HG03565 (cell line): ENCODE measurements around the gene GOLT1A.

Experiments
- ATAC-seq: cut with Tn5 transposase; IDR thresholded peaks from one replicate; pipeline ENCODE4 v1.9.1; 2021; ENCODE audit warnings: mild to moderate bottlenecking, moderate library complexity; ENCODE audit not compliant: unreplicated experiment

Gene GOLT1A

DNA sequence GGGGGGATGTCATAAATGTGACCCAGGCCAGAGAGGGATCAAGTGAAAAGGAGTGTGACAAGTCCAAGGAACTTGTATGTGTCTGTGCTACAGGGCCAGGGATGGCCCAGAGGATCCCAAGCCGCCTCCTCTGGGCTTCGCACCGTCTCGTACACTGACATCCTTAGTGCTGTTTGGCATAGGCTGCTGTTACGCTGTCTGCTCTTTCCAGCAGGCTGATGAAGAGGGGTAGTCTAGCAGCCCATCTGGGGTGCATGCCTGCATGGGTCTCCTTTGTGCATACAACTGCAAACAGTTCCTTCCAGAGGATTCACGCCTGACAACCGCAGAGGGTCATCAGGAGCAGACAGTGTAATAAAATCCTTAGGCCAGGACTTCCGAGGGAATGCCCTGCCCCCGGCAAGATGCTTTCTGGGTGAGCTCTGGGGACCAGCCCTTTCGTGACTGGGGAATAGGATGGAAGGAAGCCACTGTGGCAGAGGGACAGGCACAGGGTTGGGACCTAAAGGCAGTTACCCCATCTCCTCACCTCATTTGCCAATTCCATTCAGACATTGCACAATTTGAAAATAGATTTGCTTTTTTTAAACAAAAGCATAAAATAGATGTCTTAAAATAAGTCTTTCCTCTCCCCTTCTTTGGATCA, 6.3 kb upstream of the GOLT1A start:
- ATAC-seq = no peak

DNA sequence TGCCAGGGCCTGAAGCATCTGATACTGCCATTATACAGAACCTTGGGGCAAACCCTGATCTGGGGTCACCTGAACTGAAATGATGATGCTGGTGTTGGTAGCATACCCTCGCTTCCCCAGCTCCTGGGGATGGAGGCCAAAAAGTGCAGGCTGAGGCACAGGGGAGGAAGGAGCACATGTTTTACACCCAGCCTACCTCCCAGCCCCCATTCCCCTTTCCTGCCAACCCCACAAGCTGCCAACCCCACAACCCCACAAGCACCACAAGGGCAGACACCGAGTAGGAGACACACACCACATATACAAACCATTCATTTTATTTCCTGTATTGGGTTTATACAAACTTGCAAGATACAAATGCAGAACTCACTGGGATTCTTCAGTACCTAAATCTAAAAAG, 4.8 kb upstream of the GOLT1A start:
- no peak for ATAC-seq

DNA sequence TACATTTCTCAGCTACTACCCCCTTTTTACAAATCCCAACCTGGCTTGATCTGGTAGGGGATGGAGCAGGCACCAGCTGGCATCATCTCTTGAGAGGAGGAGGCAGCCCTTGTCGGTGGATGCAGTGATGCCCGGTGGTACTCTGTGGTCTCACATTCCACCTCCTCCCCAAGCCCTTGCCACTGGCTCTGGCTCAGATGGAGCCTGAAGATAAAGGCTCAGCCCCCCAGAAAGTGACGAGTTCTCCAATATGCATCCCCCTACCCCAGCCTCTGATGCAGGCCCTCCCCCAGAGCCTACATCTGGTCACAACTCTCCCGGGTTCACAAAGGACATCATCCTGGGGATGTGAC, 3.8 kb upstream of the GOLT1A start:
- ATAC-seq = no peak

DNA sequence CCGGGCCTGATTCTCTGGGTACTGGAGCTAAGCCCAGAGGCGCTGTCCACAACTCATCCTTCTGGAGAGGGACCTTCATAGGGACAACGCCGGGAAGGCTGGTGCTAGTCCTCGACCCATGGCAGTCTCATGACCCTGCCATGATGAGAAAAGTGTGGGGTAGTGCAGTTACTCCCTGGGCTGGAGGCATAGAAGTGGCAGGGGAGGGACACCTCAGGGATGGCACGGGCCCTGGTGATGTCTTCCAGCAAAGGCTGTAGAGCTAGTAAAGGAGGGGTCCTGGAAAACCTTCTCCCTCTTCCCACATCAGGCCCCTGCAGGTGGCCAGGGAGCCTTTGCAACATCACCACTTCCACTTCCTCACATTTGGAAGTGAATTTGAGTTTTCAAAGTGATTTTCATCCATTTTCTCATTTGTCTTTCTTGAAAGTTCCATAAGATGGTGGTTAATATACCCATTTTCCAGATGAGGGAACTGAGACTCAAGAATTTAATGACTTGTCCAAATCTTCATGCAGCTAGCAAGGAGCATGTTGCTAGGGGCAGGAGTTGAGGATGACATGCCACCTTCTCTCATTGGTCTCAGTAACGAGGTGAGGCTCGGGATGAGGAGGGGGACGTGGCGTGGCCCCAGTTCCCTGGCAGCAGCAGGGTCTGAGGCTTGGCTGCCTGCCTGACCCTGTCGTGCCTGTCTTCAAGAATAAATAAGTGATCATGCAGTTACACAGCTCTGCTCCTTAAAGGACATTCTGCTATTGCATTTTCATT, 3.3 kb upstream of the GOLT1A start:
- no peak for ATAC-seq

DNA sequence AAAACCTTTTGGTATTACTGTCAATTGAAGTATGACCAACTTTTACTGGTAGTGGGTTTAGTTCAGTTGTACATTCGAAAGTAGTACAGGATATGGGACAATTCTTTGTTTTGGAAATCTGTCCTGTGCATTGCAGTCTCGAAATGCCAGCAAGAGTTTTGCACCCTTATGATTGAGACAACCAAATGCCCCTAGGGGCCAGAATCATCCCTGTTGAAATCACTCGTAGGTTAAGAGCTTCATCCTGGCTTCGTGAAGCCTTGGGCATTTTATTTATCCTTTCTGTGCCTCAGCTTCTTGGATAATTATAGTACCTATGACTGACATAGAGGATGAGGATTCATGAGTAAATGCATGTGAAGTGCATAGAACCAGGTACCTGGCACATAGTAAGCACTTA, 2.4 kb upstream of the GOLT1A start:
- no peak for ATAC-seq

DNA sequence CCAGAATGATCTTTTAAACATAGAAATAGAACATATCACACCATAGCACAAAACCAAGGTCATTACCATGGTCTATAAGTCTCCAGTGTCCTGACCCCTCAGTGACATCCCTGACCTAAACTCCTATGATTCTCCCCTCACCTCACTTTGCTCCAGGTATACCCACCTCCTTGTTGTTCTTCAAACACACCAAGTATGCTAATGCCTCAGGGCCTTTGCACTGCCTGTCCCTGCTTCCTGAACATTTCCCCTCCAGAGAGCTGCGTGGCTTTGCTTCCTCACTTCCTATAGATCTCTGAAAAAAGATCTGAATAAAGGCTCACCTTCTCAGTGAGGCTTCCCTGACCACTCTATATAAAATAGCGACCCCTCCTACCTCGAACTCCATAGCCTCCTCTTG, 1.1 kb downstream of the GOLT1A start:
- no peak for ATAC-seq

DNA sequence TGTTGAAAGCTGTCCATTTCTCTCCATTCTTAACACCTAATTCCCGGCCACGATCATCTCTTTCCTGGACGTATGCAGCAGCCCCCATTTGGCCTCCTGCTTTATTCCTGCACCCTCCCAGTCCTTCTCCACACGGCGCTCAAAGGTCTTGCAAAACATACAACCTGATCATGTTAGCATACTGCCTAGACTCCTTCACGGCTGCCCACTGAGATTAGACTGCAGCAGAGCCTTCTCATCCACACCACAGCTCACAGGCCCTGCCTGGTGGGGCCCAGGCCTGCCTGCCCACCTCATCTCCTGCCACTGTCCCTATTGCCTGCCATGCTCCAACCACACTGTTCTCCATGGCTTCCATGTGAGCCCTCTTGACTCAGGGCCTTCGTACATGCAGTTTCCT, 2.7 kb downstream of the GOLT1A start:
- ATAC-seq = no peak

DNA sequence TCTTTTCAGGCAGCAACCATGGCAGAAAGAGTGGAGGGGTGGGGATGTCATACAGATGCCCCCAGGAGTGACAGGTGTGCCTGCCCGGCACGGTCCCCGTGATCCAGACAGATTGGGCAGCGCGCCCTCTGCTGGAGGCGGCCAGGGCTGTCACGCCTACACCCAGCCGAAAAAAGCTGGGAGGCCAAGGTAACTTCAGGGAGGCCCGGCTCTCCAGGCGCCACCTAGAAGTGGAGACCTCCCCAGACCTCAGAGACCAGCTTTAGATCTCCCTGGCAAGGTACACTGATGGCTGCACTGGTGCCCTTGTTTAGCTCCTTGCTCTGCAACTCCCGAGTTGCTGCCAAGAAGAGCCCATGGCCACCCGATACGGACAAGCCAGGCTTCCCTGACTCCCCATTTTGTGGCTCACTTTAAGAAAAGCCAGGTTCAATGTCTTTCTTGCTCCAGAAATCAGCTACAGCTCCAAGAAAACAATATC, 6.6 kb downstream of the GOLT1A start:
- ATAC-seq = no peak

DNA sequence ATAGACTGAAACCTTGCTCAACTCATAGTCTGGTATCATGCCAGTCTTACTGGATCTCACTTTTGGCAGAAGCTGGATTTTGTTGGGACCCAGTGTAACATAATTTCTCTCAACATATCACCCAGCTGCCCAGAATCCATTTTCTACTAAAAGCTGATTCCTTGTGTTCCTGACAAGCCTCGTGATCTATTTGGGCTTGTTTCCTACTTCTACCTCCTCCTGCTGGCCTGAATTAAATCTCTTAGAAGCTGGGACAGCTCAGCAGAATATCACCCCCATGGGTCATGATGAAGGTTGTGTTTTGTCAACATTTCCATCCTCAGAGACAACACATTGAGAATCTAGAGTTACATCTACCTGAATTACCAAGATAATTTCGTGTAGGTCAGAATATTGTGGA, 7.7 kb downstream of the GOLT1A start:
- ATAC-seq = no peak

DNA sequence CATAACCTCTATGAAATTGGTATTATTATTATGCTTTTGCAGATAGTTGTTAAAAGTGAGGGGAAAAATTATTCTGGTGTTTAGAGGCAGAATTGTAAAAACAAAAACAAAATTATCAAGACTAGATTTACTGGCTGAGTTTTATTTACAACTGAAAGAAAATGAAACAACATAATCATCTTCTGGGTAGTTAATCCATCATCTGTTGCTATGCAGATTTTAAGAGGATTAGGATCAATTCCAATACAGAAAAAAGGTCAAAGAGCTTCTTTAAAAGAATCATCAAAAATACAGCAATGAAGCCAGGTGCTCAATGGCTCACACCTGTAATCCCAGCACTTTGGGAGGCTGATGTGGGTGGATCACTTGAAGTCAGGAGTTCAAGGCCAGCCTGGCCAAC, 8.3 kb downstream of the GOLT1A start:
- ATAC-seq = no peak

DNA sequence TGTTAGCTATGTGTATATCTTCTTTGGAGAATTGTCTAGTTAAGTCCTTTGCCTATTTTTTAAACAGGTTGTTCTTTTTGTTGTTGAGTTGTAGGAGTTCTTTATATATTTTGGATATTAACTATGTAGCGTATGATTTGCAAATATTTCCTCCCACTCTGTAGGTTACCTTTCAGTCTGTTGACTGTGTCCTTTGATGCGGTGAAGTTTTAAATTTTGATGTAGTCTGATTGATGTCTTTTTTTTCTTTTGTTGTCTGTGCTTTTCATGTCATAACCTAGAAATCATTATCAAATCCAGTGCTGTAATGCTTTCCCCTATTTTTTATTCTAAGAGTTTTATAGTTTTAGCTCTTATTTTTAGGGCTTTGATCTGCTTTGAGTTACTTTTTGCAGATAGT, 8.8 kb downstream of the GOLT1A start:
- ATAC-seq = no peak

DNA sequence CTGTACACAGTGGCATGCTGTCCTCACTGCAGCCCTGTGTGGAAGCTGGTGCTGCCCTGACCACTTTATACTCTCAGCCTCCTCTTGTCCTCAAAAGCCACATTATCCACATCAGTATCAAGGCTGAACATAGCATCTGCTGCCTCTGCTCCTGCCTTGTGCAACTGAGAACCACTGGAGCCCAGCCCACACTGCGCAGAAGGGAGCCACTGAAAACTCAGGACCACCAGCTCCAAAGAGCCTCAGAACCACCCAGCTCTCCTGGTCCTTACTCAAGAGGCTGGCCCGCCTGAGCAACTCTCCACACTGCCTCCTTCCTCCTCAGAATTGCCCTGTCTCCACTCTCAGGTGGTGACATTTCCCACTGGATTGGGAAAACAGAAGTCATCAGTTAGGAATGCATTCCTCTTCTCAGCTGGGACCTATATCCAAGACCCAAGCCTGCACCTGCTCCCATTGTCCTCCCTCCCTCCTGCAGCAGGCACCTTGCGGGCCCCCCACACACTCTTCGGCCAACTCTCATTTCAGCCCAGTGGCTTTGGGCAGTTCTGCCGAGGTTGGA, 10.5 kb downstream of the GOLT1A start:
- no peak for ATAC-seq

DNA sequence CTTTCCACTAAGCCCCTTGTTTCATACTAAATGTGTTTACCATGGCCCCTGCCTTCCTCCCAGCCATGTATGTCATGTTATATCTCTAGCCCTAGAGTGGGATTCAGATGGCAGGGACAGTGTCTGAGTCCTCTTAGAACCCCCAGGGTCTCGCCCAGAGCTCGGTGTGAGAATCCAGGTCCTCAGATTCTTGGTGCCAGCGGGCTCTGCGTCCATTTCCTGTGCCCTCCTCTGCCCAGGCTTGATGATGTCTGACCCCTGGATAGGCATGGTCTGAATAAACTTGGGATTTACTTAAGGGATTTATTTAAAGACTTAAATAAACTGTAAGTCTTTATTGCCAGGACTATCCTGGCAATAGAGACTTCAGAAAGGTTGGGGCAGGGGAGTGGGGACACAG, 11.3 kb downstream of the GOLT1A start:
- no peak for ATAC-seq

DNA sequence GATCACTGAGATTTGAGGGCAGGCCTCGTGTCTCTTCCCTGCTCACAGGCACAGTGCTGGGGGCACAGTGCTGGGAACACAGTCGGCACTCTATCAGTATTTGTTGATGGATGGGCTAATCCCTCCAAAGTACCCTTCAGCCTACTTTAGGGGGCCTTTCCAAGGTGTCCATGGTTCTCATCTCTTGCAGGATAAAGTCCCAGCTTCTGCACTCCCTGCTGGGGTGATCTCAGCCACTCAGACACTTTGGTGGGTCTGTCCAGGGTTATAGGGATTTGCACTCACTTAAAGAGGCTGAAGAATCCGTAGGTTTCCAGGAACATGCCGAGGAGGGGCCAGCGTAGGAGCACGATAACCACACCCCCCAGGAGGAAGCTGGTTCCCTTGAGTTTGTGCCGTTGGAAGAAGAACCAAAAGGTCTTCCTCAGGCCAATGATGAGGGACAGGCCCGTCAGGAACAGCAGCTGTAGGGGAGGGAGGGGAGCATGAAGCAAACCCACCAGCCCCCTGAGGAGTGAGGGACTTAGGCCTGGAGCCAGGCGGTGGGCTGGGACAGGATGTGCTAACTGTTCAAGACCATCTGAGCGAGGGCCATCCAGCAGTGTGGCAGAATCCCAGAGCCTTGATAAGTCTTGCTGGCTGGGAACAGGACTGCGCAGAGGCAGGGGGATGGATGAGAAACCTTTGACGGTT, 12.3 kb downstream of the GOLT1A start:
- ATAC-seq = no peak

DNA sequence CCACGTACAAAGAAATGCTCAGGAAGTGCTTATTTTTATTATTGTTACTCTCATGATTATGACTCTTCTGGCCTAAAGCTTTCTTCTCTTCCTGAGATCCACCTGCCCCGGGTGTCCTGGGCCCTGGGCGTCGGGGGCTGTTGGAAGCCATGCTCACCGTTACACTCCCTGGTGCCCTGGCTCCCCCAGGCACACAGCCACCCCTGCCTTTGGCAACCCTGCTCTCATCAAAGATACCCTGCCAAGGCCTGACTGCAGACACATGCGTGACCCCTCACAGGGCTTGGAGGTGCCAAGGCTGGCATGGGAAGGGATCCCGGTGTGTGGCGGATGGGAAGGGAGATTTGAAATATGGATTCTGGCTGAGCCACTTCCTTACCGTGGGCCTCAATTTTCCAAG, 14.2 kb downstream of the GOLT1A start:
- no peak for ATAC-seq

DNA sequence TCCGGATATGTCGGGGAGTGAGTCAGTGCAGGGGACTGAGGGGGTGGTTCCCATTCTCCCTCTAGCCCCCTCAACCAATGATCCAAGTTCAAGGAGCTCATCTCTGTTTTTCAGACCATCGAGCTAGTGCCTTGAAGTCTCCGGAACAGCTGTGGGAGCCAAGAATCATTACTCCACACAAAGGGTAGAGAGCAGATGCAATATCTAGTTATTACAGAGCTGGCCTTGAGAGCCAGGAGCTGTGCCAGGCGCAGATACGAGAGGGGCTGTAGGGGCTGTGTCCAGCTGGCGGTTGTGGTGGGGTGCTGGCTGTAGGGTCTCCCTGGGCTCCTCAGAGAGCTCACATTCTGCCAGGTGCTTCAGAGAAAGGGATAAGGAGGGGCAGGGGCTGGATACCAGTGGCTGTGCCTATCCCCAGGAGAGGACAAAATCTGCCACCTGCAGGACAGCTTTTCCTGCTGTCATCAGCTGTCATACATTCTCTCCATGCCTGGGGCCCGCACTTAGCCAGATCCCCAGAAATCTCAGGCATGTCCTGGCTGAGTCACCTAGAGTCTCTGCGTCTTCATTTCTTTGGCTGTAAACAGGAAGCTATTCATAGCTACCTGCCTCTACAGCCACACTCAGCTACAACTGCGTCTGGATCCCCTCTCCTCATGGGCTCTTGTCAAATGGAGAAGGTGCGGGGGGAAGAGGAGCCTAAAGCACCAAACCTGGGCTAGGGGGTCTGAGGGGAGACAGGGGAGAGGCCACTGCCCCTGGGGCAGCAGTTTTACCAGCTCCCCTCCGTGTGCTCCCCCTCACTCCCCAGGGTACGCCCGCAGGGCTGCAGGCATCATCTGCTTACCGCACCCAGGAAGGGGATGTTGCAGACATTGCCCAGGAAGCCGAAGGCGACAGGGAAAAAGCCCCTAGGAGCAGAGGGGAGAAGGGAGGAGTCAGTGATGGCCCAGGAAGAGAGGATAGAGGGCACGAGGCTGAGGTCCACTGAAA, 15.1 kb downstream of the GOLT1A start:
- no peak for ATAC-seq

DNA sequence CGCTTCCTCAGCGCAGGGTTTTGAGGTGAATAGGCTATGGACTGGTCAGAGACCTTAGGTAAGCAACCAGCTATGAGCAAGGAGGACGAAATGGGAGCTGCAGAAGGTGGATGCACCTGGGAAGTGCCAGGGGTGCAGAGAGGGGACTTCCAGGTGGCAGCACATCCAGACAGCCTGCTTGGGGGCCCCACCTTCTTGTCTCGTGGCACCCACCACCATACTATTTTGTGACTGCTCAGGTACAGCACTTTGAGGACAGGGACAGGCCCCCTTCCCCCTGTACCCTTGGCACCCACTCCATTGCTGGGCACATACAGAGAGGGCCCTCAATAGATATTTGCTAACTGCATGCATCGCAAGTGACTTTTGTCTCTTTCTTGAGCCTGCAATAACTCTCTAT, 16.7 kb downstream of the GOLT1A start:
- ATAC-seq = no peak

DNA sequence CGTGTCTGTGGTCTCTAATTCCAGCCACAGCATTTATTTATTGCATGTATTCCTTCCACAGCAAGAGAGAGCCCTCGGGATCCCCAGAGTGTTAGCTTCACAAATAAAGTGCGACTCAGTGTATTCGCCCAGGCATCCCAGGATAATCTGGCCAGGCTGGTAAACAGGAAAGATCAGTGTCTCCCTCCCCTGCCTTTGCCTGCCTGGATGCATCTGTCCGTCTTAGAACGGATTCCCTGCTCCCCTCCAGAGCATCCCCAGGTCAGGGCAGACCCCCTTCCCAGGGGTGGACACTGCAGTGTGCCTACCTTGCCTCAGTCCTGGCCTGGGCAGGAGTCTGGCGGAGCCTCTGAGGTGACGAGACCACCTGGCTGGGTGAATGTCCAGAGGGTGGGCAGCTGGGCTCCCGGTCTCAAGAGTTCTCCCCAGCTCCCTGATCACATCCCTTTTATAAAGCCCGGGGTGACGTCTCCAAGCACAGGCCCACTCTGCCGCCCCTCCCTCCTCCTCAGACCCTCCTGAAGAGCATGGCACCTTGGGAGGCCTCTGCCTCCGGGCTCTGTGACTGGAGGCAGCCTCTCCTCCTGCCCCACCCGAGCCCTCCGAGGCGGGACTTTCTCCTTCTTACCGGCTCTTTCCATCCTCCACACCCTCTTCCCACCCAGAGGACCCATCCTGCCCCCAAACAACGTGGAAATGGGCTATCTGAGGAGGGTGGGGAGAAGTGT, 17.6 kb downstream of the GOLT1A start, which contains the start of gene KISS1:
KISS1 (minus strand) TSS at position 424 of the 728 bp plus-strand sequence. CDS start 3,615 bp downstream, outside the sequence.
- ATAC-seq = no peak

DNA sequence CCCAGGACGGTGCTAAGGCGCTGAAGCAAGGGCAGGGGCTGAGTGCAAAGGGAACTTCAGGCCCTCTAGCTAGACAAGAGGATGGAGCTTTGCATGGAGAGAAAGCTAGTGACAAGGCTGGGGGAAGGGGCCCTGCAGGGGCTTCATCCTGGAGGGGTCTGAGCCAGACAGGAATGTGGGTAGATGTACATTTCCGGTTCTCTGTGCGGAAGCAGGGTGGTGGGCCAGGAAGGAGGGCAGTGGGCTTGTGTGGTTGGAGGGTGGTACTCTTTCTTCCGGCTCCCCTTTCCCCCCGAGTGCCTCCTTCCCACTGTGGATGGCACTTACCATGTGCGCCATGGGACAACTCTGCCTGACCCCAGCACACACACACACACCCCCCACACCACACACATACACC, 19.0 kb downstream of the GOLT1A start:
- ATAC-seq = no peak

DNA sequence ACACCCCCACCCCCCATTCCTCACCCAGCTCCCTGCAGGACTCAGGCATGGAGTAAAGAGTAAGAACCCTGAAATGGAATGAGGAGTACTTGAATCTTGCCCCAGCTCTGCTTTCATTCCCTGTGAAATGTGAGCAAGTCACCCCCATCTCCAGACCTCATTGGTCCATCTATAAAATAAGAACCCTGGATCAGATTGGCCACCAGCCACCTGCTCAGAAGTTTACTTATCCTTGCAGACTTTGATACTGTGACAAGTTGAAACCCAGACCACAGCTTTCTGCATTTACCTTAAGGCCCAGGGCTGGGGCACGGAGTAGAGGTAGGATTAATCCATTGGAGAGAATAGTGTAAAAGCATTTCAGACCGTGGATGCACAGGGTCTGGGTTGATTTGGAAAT, 19.7 kb downstream of the GOLT1A start:
- ATAC-seq = no peak
